MM.1S (cell line): ENCODE results near the gene TCEAL9.

Source experiments
- CTCF ChIP-seq: fragments of 300-600 bp; sonication (generic); IDR thresholded peaks from 2 replicates; pipeline ENCODE4 v1.5.1; 2016; ENCODE audit warnings: antibody characterized with exemption, low read length, mixed read lengths
- EZH2 ChIP-seq: fragments of 300-600 bp; sonication (generic); optimal IDR thresholded peaks from 2 replicates; pipeline ENCODE3; 2017; ENCODE audit warnings: low read depth, mild to moderate bottlenecking, antibody characterized with exemption, low read length, mixed read lengths

GRCh38 chrX:103343105-103343504 is 13.2 kb upstream of the TCEAL9 start:
- TF ChIP-seq CTCF (peak; percentile 73), EZH2 (no peak)
